Spleen (tissue), 11 donors: ENCODE measurements around the gene TRAF5. TPM values are rescaled to one million over a fixed set of nuclear protein-coding genes. Genes with fewer than 3 reads are reported as not detected.
A peak's percentile ranks its signal among the peaks of the same experiment; 100 is the strongest.

Experiments used
- DNase-seq: peaks from one replicate; pipeline ENCODE4 v3.0.0-alpha.2; 2020
- H3K27ac ChIP-seq, 8 donors: fragments of 200-600 bp; sonication (generic) in 7 of 8; 1 replicate in 4 of 8; 2 replicates in 4 of 8; pipeline versions ENCODE4 v1.5.0 to v1.8.0; 2016 to 2021; ENCODE audit warnings: inconsistent platforms in 4 of 8, mild to moderate bottlenecking in 4 of 8, moderate library complexity in 1 of 8
- H3K27me3 ChIP-seq, 7 donors: fragments of 200-600 bp; sonication (generic) in 6 of 7; replicated peaks in 1 of 7; 1 replicate in 4 of 7; 2 replicates in 3 of 7; pipeline versions ENCODE4 v1.5.0 to v1.8.0; 2016 to 2021; ENCODE audit warnings: inconsistent platforms in 3 of 7, mild to moderate bottlenecking in 1 of 7
- H3K36me3 ChIP-seq, 6 donors: fragments of 200-600 bp; sonication (generic) in 5 of 6; 1 replicate in 4 of 6; 2 replicates in 2 of 6; pipeline versions ENCODE4 v1.5.0 to v1.8.0; 2016 to 2021; ENCODE audit warnings: inconsistent platforms in 2 of 6
- H3K4me1 ChIP-seq, 6 donors: fragments of 200-600 bp; sonication (generic) in 5 of 6; 1 replicate in 3 of 6; 2 replicates in 3 of 6; pipeline versions ENCODE4 v1.5.0 to v1.8.0; 2016 to 2021; ENCODE audit warnings: inconsistent platforms in 3 of 6
- H3K4me3 ChIP-seq, 8 donors: fragments of 200-600 bp; sonication (generic) in 7 of 8; 1 replicate in 4 of 8; 2 replicates in 4 of 8; pipeline versions ENCODE4 v1.5.0 to v1.8.0; 2016 to 2021; ENCODE audit warnings: inconsistent platforms in 4 of 8, mild to moderate bottlenecking in 4 of 8, moderate library complexity in 2 of 8
- H3K9me3 ChIP-seq, 8 donors: fragments of 200-600 bp; sonication (generic) in 7 of 8; 1 replicate in 4 of 8; 2 replicates in 4 of 8; pipeline versions ENCODE4 v1.5.0 to v1.8.0; 2016 to 2021; ENCODE audit warnings: inconsistent platforms in 4 of 8
- POLR2A ChIP-seq, 3 donors: fragments of 450-650 bp; IDR thresholded peaks; one replicate each; pipeline ENCODE4 v1.5.1; 2017; ENCODE audit warnings: antibody characterized with exemption in 3 of 3, mild to moderate bottlenecking in 1 of 3
- POLR2AphosphoS5 ChIP-seq, 3 donors: sonication (generic); formaldehyde crosslinking; IDR thresholded peaks; one replicate each; pipeline ENCODE4 v1.5.1; 2017; ENCODE audit warnings: antibody characterized with exemption in 3 of 3
- WGBS, 5 donors: extraction: QIAGEN DNeasy Blood & Tissue Kit in 3 of 5; methylation state at CpG; one replicate each; pipeline versions ENCODE4 v1.1.5 to v1.1.7; 2013 to 2018; 5-methylcytosine and 5-hydroxymethylcytosine counted together
- intact Hi-C: fragments of 100-400 bp; cut with DNase I; formaldehyde crosslinking; loops from one replicate; pipeline ENCODE4 v1.15.0; 2023; ENCODE audit warnings: low total_unique reads
- polyA plus RNA-seq, 3 donors: library from polyadenylated mRNA; stranded (reverse); fragments of 200-250 nt; gene quantifications; one replicate each; pipeline ENCODE4 v1.2.1, GENCODE V29; 2013
- total RNA-seq, 7 donors: library from RNA; depleted of rRNA in 3 of 7; stranded (reverse); fragments of >200 nt in 3 of 7; fragmentation: NEBNext Ultra II Directional in 4 of 7; extraction: Animal tissue kit (Norgen Biotek cat#: 25700) in 4 of 7; gene quantifications; one replicate each; pipeline versions ENCODE4 v1.1.0 to v1.2.1, GENCODE V29; 2016 to 2021
- TF ChIP-seq, protein P1 (sequence below), 11 experiments: fragments of 200-600 bp in 7 of 11; fragments of 450-650 bp in 4 of 11; sonication (generic) in 4 of 11; IDR thresholded peaks in 8 of 11; conservative IDR thresholded peaks in 3 of 11; 1 replicate in 7 of 11; 2 replicates in 4 of 11; pipeline versions ENCODE4 v1.4.0 to v1.8.0; 2016 to 2021; ENCODE audit warnings: antibody characterized with exemption in 11 of 11, inconsistent platforms in 4 of 11, mild to moderate bottlenecking in 1 of 11
- donor health status: healthy with polysubstance abuse.
- donor health status: DM: no; HTN: no; CAD: no; lungs with moderate emphysema.
- donor health status: DM: no; HTN: no; CAD: no.
- donor health status: Bipolar disorder and iron deficiency.
- donor health status: healthy.
- donor health status: DM: no; HTN: no; CAD: no.
- donor health status: DM: yes; HTN: yes; CAD: no.

The TRAF5 gene
- total and polyA plus RNA-seq, 10 donors, result 34.9 to 69.6 (median 53.4) TPM

DNA sequence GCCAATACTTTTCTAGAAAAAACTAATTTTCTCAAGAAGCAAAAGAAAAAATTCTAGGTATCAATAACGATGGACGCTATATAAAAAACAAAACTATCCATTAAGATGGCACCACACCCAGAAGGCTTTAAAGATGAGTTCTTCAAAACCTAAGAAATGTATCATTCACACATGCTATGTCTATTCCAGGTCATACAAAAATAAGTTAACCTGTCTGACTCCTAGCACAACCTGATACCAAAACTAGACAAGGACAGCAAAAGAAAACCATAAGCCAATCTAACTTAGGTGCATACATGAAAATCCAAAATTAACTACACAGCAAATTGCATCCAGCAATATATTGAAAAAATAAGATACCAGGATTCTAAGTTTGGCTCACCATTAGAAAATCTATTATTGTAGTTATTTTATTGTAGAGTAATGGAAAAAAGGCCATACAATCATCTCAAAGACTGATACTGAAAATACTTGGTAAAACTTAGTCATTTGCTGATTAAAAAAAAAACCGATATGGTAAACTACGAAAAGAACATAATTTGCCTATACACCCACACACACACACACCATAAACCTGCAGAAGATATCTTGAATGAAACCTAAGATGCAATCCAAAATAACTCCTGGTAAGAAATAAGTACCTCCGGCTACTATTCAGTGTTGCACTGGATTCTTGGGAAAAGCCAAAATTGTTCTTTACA lies 55.0 kb downstream of the TRAF5 start:
- peak overlapping the region in 4 of 8 donors; percentile 44 to 78 (median 56) for H3K4me3 ChIP-seq
- peak overlapping the region in 6 of 8 donors; percentile 94 to 98 (median 96) for H3K27ac ChIP-seq
- no peak for DNase-seq

DNA sequence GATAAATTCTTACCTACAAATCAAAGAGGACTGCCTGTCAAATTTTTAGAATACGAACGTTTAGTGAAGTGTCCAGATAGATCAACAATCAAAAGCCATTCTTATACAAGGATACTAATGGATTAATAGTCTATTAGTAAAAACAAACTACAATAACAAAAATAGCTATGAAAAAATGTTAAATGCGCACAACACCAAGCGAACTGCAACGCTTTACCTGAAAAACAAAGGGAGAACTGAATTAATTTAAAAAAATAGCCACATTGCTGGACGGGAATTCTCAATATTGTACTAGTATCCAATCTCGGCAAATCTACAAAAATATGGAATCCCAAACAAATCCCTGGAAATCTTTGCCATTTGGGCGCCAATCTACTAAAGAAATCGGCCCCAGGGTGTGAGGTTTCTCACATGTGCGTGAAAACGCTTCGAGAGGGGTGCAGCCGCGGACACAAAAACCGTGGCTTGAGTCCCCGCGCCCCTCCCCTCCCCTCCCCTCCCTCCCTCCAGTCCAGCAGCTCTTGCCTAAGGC lies 55.6 kb downstream of the TRAF5 start:
- Histone ChIP-seq H3K4me3 (peak overlapping the region; percentile 44 to 78 (median 47)), H3K9me3 (no peaks in the 10 kb centered on the region), H3K4me1 (peaks cover 6 to 31% (median 19%) of the 10 kb centered on the region in 6 donors), H3K27me3 (no peaks in the 10 kb centered on the region), H3K36me3 (no peaks in the 10 kb centered on the region), H3K27ac (peak overlapping the region; percentile 94 to 98 (median 96))
- no peak for DNase-seq
- no peak for TF ChIP-seq POLR2AphosphoS5 (IDR thresholded peaks at IDR 0.05)
- no peak for TF ChIP-seq POLR2A (IDR thresholded peaks at IDR 0.05)
- intact Hi-C loops, result loop anchor here (10.0 kb wide), 1 partner anchor 47 kb away; no protein-coding TSS in a partner anchor
- WGBS, 5 donors, result 13 to 22% (median 17%) methylated on average over 15 to 17 of the region's 17 CpGs

More for the DNA sequence above, 55.0 kb downstream of the TRAF5 start:
- no peak for TF ChIP-seq POLR2A (IDR thresholded peaks at IDR 0.05)
- no peak for TF ChIP-seq POLR2AphosphoS5 (IDR thresholded peaks at IDR 0.05)
- TF ChIP-seq, protein P1, sequence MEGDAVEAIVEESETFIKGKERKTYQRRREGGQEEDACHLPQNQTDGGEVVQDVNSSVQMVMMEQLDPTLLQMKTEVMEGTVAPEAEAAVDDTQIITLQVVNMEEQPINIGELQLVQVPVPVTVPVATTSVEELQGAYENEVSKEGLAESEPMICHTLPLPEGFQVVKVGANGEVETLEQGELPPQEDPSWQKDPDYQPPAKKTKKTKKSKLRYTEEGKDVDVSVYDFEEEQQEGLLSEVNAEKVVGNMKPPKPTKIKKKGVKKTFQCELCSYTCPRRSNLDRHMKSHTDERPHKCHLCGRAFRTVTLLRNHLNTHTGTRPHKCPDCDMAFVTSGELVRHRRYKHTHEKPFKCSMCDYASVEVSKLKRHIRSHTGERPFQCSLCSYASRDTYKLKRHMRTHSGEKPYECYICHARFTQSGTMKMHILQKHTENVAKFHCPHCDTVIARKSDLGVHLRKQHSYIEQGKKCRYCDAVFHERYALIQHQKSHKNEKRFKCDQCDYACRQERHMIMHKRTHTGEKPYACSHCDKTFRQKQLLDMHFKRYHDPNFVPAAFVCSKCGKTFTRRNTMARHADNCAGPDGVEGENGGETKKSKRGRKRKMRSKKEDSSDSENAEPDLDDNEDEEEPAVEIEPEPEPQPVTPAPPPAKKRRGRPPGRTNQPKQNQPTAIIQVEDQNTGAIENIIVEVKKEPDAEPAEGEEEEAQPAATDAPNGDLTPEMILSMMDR (IDR thresholded peaks at IDR 0.05 in 8 of 11, conservative IDR thresholded peaks at IDR 0.05 in 3 of 11), result no peak
- 74 to 81% (median 79%) methylated on average over 5 of the region's 5 CpGs for WGBS, 5 donors
- peaks cover 0 to 2% (median 0%) of the 10 kb centered on the region in 6 donors for H3K36me3 ChIP-seq
- H3K4me1 ChIP-seq, result peaks cover 6 to 37% (median 19%) of the 10 kb centered on the region in 6 donors
- no peaks in the 10 kb centered on the region for H3K27me3 ChIP-seq
- intact Hi-C loops, result loop anchor here (10.0 kb wide), 1 partner anchor 47 kb away; no protein-coding TSS in a partner anchor
- no peaks in the 10 kb centered on the region for H3K9me3 ChIP-seq

DNA sequence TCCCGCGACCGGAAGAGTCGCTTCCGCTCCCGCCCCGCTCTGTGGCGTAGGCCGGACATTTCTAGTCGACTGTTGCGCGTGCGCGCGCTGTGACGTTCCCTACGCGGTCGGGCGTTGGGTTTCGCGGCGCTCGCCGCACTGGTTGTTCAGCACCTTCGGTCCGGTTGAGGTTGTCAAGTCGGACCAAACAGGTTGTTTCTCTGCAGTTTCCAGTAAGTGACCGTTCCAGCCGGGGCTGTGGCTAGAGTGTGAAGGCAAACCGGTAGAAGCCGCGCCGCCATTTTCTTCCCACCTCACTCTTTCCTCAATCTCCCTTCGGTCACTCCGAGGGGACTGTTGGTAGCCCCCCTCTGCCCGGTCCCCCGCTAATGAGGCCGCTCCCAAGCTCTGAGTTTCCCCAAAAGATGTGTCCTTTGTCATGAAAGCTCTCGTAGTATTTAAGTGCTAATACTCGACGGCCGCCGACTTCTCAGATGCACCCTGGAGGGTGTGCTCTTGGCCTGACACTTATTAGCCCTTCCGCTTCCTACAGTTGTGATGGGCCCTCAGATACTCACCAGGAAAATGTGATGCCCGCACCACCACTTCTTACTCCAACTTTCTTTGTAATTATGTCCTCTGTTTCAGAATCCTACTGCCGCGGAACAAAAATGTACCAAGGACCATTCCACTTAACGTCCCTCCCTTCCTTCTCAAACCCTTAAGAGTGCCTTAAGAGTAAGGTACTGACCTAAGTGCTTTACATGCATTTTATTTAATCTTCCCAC lies 56.3 kb downstream of the TRAF5 start:
- intact Hi-C loops, result loop anchor here (10.0 kb wide), 1 partner anchor 48 kb away; no protein-coding TSS in a partner anchor
- H3K27me3 ChIP-seq, result no peaks in the 10 kb centered on the region
- H3K4me3 ChIP-seq, result peak overlapping the region; percentile 44 to 78 (median 47)
- no peaks in the 10 kb centered on the region for H3K9me3 ChIP-seq
- no peaks in the 10 kb centered on the region for H3K36me3 ChIP-seq
- H3K27ac ChIP-seq, result peak overlapping the region; percentile 94 to 98 (median 96)
- WGBS, 5 donors, result 3 to 13% (median 4%) methylated on average over 33 to 49 of the region's 49 CpGs
- DNase-seq, result peak; percentile 98
- TF ChIP-seq, protein P1 (IDR thresholded peaks at IDR 0.05 in 8 of 11, conservative IDR thresholded peaks at IDR 0.05 in 3 of 11), result no peak
- TF ChIP-seq POLR2A (IDR thresholded peaks at IDR 0.05) (peak in 2 of 3 donors; percentile 79 to 87), POLR2AphosphoS5 (IDR thresholded peaks at IDR 0.05) (peak; percentile 98 to 99 (median 99))
- peaks cover 6 to 27% (median 19%) of the 10 kb centered on the region in 6 donors for H3K4me1 ChIP-seq

DNA sequence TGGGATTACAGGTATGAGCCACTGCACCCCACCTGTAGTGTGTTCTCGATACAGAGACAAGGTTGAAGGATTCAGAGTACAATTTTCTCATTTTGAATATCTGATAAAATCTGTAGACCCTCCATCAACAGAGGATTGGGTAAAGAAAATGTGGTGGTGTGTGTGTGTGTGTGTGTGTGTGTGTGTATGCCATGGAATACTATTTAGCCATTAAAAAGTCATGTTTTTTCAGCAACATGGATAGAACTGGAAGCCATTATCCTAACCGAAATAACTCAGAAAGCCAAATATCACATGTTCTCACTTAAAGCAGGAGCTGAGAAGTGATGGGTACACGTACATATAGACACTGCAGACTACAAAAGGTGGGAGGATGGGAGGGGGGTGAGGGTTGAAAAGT lies 57.9 kb downstream of the TRAF5 start:
- DNase-seq, result no peak
- Histone ChIP-seq H3K4me3 (no peak overlapping the region), H3K4me1 (peaks cover 6 to 27% (median 17%) of the 10 kb centered on the region in 6 donors), H3K27ac (no peak overlapping the region), H3K27me3 (no peaks in the 10 kb centered on the region), H3K9me3 (no peaks in the 10 kb centered on the region), H3K36me3 (no peaks in the 10 kb centered on the region)
- TF ChIP-seq, protein P1 (IDR thresholded peaks at IDR 0.05 in 8 of 11, conservative IDR thresholded peaks at IDR 0.05 in 3 of 11), result no peak
- no peak for TF ChIP-seq POLR2A (IDR thresholded peaks at IDR 0.05)
- TF ChIP-seq POLR2AphosphoS5 (IDR thresholded peaks at IDR 0.05), result no peak
- 94 to 99% (median 97%) methylated on average over 3 of the region's 3 CpGs for WGBS, 5 donors
- intact Hi-C loops, result loop anchor here (10.0 kb wide), 1 partner anchor 50 kb away; no protein-coding TSS in a partner anchor
